ENCODE data around the gene ABCG8.

The ABCG8 gene

DNA sequence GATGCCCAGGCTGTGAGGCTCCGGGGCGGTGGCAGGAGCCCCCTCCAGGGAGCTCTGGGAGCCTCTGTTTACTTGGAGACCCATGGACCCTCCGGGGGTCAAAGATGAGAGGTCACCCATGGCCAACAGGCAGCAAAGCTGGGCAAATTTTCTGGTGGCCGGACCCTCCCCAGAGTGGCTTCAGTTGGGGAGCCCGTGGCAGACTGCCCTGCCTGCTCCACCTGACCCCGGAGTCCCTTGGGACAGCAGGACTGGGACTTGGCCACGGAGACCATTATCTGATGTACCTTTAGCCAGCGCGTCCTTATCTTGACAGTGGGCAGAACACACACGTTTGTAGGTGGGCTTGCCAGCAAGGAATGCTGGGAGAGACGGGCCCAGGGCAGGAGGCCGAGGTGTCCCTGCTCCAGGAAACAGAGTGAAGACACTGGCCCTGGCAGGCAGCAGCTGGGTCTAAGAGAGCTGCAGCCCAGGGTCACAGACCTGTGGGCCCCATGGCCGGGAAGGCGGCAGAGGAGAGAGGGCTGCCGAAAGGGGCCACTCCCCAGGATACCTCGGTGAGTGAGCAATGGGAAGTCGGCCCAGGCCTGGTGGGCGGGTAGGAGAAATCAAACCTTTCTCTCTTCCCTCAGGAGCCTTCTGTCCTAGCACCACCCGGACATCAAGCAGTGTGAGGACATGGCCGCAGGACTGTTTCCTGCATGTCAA, at the start of gene ABCG8, which contains the start of gene ABCG5:
Gene ABCG8 (plus strand): TSS at position 412 of the 708 bp plus-strand sequence. CDS start 83 bp downstream, at position 495.
Gene ABCG5 (minus strand): TSS at position 280 of the 708 bp plus-strand sequence. CDS start 160 bp downstream, at position 120.
- no peak for DNase-seq

DNA sequence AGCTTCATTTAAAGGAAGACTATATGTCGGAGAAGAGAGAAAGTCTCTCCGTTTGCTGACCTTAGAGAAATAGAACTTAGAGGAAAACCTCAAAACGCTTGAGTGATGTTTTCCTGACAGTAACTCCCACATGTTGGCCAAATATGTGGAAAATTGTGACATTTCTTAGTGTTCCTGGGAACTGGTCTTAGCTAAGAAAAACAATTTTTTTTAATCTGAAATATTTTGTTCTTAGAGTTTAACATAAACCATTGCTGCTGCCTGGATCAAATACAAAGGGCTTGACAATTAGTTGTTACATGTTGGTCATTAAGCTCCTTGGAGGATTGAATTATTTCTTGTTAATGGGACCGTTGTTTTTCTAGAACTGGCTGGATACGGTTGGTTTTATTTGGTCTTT, 48.6 kb upstream of the ABCG8 start:
- DNase-seq: no peak

DNA sequence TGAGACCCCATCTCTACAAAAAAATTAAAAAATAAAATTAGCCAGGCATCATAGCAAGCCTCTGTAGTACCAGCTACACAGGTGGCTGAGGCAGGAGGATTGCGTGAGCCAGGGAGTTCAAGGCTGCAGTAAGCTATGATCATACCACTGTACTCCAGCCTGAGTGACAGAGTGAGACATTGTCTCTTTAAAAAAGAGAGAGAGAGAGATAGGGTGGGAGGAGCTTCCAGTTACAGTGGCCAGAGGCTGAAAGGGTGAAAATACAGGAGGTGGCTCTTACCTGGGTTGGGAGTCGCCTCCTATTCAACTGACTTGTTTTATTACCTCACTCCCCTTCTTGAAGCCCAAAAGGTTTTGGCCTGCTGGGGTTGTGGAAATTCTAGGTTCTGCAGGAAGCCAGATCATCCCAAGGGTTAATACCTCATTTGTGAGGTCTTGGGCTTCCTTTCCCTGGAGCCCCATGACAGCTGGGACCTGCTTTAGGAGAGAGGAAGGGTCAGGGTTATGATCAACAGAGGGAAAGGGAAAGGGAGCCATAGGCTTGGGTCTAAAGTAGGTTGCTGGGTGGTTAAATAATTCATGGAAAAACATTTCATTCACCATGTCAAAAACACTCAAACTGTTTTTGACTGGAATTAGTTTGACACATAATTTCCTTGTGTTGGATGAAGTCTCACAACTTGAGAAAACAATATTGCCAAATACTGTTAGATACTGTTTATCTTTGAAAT, 47.6 kb upstream of the ABCG8 start:
- DNase-seq: no peak

DNA sequence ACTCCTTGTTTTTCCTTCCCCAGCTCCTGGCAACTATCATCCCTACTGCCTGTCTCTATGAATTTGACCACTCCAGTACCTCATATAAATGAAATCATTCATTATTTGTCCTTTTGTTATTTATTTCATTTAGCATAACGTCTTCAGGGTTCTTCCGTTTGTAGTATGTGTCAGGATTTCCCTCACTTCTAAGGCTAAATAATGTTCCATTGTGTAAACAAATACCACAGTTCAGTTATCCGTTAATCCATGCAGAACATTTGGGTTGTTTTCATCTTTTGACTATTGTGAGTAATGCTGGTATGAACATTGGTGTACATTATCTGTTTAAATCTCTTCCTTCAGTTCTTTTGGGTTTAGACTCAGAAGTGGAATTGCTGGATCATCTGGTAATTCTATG, 46.1 kb upstream of the ABCG8 start:
- DNase-seq: no peak

DNA sequence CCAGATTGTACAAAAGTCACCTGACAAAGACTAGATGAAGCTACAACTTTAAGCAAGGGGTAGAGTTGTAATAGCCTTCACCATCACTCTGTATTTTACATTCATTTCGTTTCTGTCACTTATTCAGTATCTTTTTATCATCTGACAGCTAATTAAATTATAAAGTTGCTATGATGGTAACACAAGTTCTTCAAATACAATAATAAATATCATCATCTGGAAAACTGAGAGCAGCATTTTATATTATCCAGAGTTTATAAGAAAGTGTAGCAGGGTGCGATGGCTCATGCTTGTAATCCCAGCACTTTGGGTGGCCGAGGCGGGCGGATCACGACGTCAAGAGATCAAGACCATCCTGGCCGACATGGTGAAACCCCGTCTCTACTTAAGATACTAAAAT, 43.8 kb upstream of the ABCG8 start:
- no peak for DNase-seq

DNA sequence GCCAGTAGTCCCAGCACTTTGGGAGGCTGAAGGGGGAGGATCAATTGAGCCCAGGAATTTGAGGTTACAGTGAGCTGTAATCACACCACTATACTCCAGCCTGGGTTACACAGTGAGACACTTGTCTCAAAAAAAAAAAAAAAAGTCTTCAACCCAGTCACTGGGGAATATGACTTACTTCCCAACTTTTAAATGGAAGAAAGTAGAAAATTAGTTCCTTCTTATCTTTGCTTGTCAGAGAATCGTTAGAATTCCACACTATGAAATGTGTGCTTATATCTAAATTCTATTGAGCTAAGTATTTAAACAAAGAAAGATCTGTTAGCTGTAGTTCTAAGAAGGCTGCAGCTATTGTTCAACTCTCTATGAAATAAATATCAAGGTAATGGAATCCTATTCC, 42.6 kb upstream of the ABCG8 start:
- DNase-seq: no peak

DNA sequence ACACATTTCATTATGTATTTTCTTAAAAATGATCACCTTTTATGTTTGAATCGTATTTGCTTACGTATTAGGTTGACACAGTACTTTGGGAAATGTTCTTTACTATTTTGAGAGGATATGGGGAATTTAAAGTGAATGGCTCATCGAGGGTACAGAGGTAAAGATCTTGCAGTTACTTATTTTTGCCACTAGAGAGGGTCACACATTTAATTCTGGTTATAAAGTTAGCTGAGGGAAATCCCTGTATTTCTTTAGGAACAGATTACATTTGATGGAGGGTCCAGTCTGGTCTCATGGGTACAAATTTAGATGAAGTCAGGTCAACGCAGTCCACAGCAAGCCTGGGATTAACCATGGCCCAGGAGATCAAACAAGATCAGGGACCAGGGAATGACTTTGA, 40.5 kb upstream of the ABCG8 start:
- no peak for DNase-seq

DNA sequence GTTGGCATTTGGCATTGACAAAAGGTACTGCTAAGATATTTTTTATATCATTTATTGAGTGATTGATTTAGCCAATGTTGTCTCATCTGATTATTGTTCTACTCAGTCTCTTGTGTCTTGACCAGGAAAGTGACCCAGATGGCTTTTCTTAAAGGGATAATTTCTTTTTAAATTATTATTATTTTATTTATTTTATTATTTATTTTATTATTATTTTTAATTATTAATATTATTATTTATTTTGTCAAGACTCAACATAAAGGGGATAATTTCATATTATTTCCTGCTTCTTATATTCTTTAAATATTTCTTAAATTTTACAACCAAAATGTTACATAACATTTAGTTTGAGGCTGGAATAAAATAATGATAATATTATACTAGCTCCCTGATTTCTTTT, 37.9 kb upstream of the ABCG8 start:
- DNase-seq: no peak

DNA sequence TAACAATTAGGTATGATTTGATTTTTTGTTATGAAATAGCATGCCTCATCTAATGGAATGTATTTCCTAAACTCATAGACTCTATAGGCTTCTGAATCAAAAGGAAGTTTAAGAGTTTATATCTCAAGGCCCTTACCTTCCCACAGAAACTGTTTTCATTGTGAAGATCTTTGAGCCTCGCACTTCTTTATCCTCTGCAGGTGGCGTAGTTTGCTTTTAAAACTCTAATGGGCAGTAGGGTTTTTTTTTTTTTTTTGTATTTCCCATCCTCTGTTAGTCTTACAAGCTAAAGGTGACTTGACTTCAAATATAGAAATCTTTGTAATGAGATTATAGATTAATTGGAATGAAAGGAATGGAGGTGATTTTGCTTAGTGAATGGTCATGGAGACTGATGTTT, 36.6 kb upstream of the ABCG8 start:
- no peak for DNase-seq

DNA sequence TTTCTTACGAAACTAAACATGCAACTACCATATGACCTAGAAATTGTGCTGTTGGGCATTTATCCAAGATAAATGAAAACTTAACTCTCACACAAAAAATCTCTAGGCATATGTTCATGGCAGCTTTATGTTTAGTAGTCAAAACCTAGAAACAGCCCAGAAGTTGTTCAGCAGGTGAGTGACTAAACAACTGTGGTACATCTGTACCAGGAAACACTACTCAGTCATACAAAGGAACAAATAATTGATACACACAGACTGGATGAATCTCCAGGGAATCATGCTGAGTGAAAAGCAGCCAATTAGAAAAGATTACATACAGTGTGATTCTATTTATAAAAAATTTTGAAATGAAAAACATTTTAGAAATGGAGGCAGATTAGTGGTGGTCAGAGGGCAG, 35.7 kb upstream of the ABCG8 start:
- DNase-seq: no peak

DNA sequence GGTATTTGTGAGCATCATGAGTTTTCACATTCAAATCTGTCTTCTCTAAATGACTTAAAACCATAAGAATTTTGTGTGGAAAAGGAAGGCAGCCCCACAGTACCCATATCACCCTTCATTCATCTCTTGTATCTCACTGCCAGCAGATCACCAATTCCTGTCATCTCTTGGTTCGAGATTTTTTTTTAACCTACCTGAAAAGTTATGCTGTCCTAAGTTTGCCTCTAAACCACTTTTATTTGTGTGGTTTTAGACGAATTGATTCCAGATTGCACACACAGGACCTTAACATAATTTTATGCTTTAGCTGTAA, 32.1 kb upstream of the ABCG8 start:
- no peak for DNase-seq

DNA sequence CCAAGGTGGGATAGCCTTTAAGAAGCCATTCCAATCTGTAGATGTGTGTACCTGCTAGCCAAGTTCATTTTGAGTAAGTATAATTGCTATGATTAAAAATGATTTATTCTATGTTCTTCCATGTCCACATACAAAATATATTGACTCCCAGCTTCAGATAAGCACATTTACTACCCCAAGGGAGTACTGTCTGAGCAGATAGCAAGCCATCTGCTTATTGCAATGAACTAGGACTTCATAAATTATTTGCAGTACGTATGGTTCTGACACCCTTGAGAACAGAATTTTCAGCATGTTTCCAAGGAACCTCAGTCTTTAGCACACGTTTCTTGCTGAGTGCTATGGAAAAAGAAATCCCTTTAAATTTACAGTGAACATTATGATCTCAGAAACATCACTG, 28.3 kb upstream of the ABCG8 start:
- no peak for DNase-seq

DNA sequence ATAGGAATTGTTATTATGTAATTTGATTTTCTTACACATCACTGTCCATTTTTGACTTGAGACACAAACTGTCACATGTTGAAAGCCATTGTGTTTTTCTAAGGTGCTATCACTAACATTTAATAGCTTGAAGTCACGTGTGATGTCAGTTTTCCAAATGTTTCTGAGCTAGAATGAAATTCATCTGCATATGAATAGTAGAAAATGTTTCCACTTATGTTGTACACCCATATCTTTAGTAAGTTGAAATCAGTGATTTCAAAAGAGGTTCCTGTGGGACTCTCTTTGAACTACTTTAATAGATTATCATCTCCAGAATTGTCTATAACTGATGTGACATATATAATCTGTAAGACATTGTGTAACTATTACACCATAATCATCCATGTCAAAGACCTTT, 27.9 kb upstream of the ABCG8 start:
- DNase-seq: no peak

DNA sequence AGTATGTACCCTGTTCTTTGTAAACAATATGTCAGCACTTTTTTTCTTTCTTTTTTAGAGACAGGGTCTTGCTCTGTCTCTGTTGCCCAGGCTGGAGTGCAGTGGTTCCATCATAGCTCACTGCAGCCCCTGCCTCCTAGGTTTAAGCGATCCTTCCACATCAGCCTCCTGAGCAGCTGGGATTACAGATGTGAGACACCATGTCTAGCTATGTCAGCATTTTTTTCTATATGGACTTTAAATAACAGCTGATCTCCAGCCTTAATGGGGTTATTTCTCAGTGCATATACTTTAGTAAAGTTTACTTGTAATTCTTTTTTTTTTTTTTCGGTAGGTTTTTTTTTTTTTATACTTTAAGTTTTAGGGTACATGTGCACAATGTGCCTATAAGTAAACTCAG, 26.8 kb upstream of the ABCG8 start:
- DNase-seq: no peak

DNA sequence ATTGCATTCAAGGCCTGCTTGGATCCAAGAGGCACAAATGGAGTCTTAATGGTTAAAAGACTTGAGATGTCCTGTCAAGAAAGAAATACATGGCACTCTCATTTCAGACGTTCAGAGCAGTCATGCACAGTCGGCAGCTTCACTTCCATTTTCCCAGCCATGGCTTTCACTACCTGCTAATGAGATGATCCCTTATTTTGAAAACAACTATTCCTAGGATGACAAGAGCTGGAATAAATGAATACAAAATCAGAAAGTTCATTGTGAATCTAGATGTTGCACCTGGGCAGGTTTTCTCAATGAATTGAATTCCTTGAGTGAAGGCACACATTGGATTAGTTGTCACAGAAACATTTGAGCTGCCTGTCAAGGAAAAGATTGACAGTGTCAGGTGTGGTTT, 25.8 kb upstream of the ABCG8 start:
- no peak for DNase-seq

DNA sequence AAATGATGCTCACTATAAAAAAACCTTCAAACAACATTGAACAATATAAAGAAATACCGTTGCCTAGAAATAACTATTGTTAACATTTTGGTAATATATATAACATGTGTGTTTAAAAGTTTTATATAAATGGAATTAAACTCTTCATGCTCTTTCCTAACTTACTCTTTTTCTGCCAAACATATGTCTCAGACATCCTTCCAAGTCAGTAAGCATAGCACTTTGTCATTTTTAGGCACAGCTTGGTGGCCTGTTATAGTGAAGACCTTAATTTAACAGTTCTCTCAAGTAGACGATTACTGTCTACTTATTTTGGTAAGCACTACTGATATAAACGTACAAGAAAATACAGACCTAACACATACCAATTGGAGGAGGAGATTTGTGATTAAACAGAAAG, 24.1 kb upstream of the ABCG8 start:
- no peak for DNase-seq

DNA sequence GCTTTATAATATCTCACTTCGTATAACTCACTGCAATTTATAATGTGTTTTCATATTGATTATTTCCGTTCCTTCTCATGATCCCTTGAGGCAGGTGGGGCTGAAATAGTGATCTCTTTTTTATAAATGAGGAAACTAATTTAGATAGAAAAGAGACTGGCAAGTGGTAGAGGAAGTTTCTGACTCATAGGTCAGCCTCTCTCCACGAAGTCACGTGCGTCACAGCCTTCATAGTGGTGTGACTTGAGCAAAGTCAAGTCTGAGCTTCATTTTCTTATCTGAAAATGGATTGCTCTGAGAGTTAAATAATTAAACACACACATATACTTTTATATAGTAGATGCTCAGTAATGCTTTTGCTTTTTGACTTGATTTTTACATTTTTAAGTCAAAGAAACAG, 20.0 kb upstream of the ABCG8 start:
- no peak for DNase-seq

DNA sequence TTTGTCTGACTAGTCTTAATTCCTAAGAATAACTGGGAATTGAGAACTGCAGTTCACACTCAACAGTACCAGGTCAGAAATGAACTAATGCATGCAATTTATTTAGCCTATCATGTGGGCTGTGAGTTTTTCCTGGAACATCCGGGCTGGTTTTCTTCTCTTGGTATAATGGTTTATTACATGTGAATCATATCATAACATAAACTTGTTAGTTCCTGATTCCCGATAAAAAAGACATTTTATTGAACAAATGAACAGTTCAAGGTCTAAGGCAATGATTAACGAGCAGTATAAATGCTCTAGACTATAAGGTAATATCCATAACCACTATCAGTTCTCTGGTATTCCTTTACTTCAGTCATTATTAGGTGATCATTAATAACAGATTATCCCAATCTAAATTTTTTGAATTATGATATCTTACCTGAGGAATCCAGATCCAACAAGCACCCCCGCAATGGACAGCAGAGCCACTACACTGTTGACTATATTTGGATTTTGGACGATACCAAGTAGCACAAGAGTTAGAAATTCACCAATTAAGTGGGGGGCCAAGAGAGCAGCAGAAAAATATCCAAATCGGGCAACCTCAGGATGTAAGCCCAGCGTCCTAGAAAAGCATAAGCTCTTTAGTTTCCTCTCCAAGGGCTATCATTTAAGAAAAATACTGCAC, 19.1 kb upstream of the ABCG8 start:
- DNase-seq: no peak

DNA sequence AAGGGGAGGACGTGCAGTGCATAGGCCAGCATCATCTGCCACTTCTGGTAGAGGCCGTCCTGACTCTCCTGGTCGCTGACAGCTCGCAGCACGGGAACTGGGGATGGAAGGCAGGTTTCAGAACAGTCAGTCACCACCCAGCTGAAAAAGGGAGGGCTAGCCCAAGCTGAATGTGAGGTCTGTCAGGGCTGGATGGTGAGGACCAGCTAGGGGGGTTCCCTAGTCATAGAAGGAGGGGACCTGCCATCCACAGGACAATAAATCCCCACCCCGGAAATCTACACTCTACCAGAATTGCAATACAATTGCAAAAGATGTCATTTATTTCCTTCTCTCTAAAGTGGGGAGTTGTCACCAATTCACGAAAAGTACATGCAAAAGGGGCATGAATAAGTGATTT, 15.9 kb upstream of the ABCG8 start:
- DNase-seq: no peak

DNA sequence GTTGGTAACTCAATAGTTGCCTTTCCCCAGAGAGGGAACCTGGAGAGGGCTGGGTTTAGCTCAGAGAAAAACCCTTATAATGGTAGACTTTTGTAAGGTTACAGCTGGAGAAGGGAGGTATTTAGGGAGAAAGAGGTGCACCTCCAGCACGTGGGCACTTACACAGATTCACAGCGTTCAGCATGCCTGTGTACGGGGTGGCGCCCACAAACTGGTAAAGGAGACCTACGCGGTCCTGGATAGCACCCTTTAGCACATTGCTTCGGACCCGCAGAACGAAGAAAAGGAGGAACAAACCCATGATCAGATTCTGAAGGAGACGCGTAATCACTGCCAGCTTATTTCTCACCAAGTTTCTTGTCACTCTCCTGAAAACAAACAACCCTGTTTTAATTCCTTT, 15.0 kb upstream of the ABCG8 start:
- DNase-seq: no peak

DNA sequence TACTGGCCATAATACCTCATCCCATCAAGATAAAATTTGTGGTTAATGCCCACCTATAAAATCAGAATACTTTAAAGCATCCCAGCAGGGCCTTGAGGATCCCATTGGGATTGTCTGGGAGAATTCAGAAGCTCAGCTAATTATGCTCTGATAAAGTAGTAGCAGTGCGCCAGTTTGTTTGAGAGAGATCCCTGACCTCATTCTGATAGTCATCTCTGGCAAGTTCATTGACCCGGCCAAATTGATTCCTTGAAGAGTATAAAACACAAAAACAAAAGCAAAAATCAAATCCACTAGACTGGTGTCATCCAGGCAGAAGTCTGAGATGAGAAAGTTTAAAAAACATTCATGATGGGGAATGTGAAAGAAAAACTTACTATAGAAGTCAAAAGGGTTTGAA, 14.3 kb upstream of the ABCG8 start:
- DNase-seq: no peak

DNA sequence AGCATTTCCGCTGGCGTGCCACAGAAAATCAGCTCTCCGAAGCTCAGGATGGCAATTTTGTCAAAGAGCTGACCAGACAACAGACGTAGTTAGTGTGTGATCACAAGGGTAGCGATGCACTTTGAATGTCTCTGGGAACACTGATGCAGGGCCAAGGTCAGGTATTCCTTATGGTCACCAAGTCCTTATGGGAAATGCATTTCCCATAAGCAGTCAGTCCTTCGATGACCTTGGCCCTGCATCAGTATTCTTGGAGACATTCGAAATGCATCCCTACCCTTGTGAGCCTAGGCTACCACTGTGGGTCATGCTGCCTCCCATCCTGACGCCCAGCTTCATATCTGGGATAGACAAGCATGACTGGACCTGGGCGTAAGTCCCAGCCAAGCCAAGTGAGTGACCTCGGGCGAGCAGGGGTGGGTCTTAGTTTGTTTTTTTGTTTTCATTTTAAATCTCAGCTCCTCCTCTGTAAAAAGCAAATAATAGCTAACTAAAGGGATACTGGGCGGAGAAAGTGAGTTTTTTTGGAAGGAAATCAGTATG, 13.7 kb upstream of the ABCG8 start:
- no peak for DNase-seq

DNA sequence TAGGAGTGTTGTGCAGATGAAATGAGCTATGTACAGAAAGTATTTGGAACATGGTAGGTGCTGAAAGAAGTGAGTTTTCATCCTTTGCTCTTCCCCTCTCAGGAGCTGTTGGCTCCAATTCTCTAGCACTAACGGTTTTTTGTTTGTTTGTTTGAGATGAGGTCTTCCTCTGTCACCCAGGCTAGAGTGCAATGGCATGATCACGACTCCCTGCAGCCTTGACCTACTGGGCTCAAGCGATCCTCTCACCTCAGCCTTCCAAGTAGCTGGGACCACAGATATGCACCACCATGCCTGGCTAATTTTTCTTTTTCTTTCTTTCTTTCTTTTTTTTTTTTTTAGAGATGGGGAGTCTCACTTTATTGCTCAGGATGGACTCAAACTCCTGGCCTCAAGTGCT, 12.9 kb upstream of the ABCG8 start:
- DNase-seq: no peak
